Activated naive CD8-positive, alpha-beta T cell (primary cell): Measurements from ENCODE around the gene OR51I1.

ENCODE experiments used
- H3K27ac Mint-ChIP-seq: one replicate; pipeline ENCODE4 v1.8.0; 2021; ENCODE audit warnings: mixed read lengths
- H3K27me3 Mint-ChIP-seq: one replicate; pipeline ENCODE4 v1.8.0; 2021; ENCODE audit warnings: mixed read lengths
- H3K36me3 Mint-ChIP-seq: one replicate; pipeline ENCODE4 v1.8.0; 2021; ENCODE audit warnings: mixed read lengths
- H3K4me1 Mint-ChIP-seq: one replicate; pipeline ENCODE4 v1.8.0; 2021; ENCODE audit warnings: low read depth, mixed read lengths
- H3K4me3 Mint-ChIP-seq: one replicate; pipeline ENCODE4 v1.8.0; 2021; ENCODE audit warnings: mild to moderate bottlenecking, mixed read lengths
- H3K9me3 Mint-ChIP-seq: one replicate; pipeline ENCODE4 v1.8.0; 2021; ENCODE audit warnings: low read depth, mixed read lengths

OR51I1 gene

GRCh38 chr11:5421811-5422210 is 19.5 kb downstream of the OR51I1 start, which contains the start of gene OR51Q1:
Gene OR51Q1, plus strand, starts transcription at chr11:5422111. Its CDS starts 90 bp downstream, at chr11:5422201.
- no peaks in the 10 kb centered on the region for H3K4me1 Mint-ChIP-seq
- peaks cover 12% of the 10 kb centered on the region for H3K27me3 Mint-ChIP-seq
- H3K27ac Mint-ChIP-seq: no peak within 1 kb of the TSS
- no peaks in the 10 kb centered on the region for H3K9me3 Mint-ChIP-seq
- H3K4me3 Mint-ChIP-seq: no peak within 1 kb of the TSS
- H3K36me3 Mint-ChIP-seq: peaks cover 2% of the 10 kb centered on the region

GRCh38 chr11:5420993-5421392 is 20.3 kb downstream of the OR51I1 start:
- Mint-ChIP-seq H3K27ac (no peak overlapping the region), H3K4me1 (no peaks in the 10 kb centered on the region), H3K36me3 (peaks cover 2% of the 10 kb centered on the region), H3K9me3 (no peaks in the 10 kb centered on the region), H3K27me3 (peaks cover 12% of the 10 kb centered on the region), H3K4me3 (no peak overlapping the region)

DNA sequence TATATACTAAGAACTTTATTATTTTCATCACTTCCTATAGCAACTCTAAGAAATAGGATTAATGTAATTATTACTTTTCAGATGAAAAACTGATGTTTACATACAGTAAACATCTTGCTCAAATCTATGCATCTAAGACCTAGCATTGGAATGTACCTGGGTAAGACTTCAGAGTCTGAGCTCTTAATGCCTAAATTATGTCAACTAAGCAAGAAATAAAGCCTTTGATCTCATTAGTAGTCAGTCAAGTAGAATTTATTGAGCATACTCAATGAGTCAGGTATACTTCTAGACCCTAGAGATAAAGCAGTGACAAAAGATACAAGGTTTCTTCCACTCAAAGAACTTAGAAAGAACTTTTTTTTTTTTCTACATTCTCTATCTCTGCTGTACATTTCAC is 36.1 kb downstream of the OR51I1 start:
- H3K27me3 Mint-ChIP-seq: peaks cover 16% of the 10 kb centered on the region
- H3K36me3 Mint-ChIP-seq: no peaks in the 10 kb centered on the region
- no peak overlapping the region for H3K4me3 Mint-ChIP-seq
- no peaks in the 10 kb centered on the region for H3K9me3 Mint-ChIP-seq
- no peak overlapping the region for H3K27ac Mint-ChIP-seq
- H3K4me1 Mint-ChIP-seq: no peaks in the 10 kb centered on the region

GRCh38 chr11:5398936-5399335 is 42.4 kb downstream of the OR51I1 start:
- peaks cover 4% of the 10 kb centered on the region for H3K27me3 Mint-ChIP-seq
- no peaks in the 10 kb centered on the region for H3K36me3 Mint-ChIP-seq
- no peaks in the 10 kb centered on the region for H3K4me1 Mint-ChIP-seq
- no peak overlapping the region for H3K4me3 Mint-ChIP-seq
- no peaks in the 10 kb centered on the region for H3K9me3 Mint-ChIP-seq
- no peak overlapping the region for H3K27ac Mint-ChIP-seq

GRCh38 chr11:5394091-5394490 is 47.2 kb downstream of the OR51I1 start:
- Mint-ChIP-seq H3K4me3 (no peak overlapping the region), H3K4me1 (no peaks in the 10 kb centered on the region), H3K36me3 (no peaks in the 10 kb centered on the region), H3K27ac (no peak overlapping the region), H3K27me3 (no peaks in the 10 kb centered on the region), H3K9me3 (no peaks in the 10 kb centered on the region)
